ENCODE data around the gene SRGAP3.

- TF ChIP-seq CTCF (IDR thresholded peaks at IDR 0.05): no peak
- TF ChIP-seq ZFX (IDR thresholded peaks at IDR 0.05; ENCODE audit: borderline replicate concordance): no peak
Measured at GRCh38 chr3:9233814-9234600, 15.4 kb downstream of the SRGAP3 start.
